NCI-H2171 treated with DMSO at 0.1 percent for 48 hours (cell line): ENCODE results near the gene TFDP1.
A peak's percentile ranks its signal among the peaks of the same experiment; 100 is the strongest.
"Not testable (repeated sequence)": the region's sequence is repeated elsewhere in the genome, so short reads cannot be mapped to it uniquely, and the experiment has no call there.

Experiments used
- DNase-seq: peaks from one replicate; lab custom pipeline; 2025; lab: John Stamatoyannopoulos, UW

The TFDP1 gene

GRCh38 chr13:113550453-113550852 is 34.1 kb upstream of the TFDP1 start:
- DNase-seq: no peak

DNA sequence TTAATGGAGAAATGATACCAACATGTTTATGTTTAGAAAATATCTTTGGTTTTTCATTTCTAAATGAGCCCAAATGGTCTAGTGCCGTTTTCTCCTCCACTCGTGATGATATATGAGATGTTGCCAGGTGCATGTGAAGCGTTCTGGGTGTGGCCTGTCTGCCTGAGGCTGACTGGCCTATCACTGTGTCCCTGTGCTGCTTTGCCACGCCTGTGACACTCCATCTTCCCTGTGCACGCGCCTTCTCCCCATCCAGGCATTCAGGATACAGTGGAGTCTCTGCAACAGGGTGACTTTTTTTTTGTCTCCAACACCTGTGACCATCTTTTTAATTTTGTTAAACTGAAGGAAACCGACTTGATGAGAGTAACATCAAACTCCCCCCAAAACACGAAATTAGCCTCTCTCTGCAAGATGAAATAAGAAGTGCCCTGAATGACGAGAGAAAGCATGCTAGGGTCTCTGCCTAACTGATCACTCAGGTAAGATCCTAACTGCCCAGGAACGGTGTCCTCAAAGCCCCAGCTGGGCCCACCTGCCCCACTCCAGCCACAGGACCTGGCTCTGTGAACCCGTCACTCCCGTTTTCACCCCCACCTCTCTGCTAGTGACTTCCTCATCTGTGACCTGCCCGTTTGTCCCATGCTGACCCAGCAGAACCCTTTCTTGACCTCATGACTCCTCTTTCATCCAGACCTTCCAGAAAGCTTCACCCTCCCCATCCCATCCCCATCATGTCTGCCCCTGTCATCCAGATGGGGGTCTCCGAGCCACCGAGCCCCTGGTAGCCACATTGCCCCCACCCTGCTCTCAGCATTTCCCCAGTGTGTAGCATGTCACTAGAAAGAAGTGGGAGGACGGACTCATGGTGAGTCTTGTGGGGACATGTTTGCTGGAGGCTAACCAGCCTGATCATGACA is 33.2 kb upstream of the TFDP1 start:
- DNase-seq: peak; percentile 88

DNA sequence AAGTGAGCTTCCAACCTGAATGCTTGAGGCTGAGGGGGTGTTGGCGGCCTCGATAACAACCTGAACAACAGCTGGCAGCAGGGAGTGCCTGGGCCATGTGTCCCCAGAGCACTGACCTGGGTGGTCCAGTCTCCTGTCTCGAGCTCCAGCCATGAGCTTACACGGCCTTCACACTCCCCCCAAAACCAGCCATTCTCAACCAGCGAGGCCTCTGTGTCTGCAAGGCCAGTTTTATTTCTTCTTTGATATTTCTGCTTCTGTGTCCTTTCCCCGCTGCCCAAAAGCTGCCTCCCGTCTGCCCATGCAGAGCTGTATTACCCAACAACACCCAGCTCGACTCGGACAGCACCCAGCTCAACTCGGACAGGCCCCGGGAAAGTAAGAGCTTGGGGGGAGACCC is 32.5 kb upstream of the TFDP1 start:
- DNase-seq: no peak

DNA sequence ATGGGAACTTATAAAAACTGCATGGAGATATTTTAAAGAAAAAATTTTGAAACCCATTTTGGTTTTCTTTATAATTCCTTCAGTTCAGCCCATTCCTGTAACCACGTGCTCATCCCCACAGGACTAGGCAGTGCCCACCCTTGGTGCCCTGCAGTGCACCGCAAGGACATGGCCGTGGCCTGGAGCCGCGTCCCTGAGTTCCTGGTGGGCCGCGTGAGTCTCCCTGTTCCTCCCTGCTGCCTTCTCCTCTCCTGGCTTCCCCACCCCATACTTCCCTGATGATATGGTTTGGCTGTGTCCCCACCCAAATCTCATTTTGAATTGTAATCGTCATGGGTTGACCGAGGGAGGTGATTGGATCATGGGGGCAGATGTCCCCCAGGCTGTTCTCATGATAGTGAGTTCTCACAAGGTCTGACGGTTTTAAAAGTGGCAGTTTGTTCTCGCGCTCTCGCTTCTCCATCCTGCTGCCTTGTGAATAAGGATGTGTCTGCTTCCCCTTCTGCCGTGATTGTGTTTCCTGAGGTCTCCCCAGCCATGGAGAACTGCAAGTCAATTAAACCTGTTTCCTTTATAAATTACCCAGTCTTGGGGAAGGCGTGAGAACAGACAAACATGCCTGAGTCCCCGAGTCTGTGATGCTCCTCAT is 31.6 kb upstream of the TFDP1 start:
- no peak for DNase-seq

- no peak for DNase-seq
These were observed 30.8 kb upstream of the TFDP1 start for GRCh38 chr13:113553511-113554332.

- DNase-seq: no peak
These were observed 30.2 kb upstream of the TFDP1 start for GRCh38 chr13:113554333-113554700.

GRCh38 chr13:113555141-113555540 is 29.4 kb upstream of the TFDP1 start:
- no peak for DNase-seq

GRCh38 chr13:113557013-113557412 is 27.5 kb upstream of the TFDP1 start:
- DNase-seq: no peak

- no peak for DNase-seq
These were observed 26.1 kb upstream of the TFDP1 start for GRCh38 chr13:113558461-113558860.

GRCh38 chr13:113559061-113559460 is 25.5 kb upstream of the TFDP1 start:
- no peak for DNase-seq

DNA sequence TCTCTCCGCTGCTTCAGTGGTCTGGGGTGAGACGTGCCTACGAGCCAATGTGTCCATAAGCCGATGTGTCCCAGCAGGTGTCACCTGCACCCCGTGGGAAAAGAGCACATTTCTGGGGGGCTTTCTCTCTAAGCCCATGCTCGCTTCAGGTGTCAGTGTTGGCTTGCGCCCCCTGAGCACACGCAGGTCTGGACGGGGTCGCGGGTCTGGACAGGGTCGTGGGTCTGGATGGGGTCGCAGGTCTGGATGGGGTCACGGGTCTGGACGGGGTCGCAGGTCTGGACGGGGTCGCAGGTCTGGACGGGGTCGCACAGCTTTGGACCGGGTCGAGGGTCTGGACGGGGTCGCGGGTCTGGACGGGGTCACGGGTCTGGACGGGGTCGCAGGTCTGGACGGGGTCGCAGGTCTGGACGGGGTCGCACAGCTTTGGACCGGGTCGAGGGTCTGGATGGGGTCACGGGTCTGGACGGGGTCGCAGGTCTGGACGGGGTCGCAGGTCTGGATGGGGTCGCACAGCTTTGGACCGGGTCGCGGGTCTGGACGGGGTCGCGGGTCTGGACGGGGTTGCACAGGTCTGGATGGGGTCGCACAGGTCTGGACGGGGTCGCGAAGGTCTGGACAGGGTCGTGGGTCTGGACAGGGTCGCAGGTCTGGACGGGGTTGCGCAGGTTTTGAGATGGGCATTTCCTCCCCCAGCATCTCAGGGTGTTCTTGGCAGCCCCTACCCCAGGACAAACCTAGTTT is 24.5 kb upstream of the TFDP1 start:
- no peak for DNase-seq

DNA sequence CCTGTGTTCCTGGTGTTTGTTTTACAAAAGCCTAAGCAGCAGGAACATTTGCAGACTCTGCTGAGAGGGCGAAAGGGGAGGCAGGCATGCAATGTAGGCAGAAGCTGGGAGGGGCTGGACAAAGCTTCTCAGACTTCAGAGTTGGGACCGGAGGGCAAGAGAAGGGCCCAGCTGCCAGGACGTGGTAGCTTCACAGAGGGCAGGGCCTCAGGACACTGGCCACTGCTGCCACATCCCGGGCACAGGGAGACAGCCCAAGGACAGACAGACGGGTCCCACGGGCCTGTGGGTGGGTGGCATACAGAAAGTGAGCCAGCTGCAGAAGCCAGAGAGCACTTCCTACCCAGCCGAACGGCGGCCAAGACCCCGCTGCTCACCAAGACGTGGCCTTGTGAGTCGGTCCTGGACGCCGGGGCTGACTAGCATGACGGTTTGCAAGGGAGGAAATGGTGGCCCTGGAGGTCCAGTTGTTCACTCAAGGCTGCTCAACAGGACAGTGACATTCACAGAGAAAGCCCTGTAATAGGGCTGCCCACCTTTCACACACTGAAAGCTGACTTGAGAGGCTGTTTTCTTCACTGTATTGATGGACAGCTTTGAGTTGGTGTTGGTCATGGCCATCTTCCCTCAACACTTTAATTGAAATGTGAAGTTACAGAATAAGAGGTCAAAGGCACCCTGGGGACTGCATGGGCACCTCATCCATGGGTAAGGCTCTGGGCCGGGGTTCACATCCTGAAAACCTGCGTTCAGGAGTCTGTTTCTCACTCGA is 23.7 kb upstream of the TFDP1 start:
- no peak for DNase-seq

DNA sequence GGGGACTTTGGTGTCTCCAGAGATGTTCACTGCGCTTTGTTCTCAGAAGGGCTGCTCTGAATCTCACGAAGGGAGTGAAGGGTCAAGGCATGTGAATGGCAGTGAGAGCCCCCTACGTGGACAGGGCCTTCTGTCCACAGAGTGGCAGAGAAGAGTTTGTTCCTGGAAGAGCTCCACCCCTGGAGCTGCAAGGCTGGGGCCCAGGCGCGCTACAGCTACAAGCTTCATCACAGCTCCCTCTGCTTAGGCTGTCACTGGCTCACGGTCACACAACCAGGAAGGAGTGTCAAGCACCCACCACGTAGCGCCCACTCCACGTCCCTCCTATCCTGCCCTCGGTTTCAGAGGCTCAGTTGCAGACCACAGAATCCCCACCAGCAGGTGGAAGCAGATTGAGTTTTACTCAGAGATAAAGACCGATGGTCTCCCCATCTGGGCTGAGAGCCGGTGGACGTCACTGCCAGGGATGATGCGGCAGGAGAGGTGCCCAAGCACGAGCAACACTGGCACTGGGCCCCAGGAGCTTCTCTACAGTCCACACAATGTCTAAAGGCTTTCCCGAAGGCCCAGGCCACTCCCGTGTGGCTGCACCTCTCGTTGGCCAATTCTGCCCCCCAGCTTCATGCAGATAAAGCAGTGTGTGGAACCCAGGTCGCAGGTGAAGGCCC is 23.0 kb upstream of the TFDP1 start:
- DNase-seq: no peak

GRCh38 chr13:113562085-113562749 is 22.3 kb upstream of the TFDP1 start:
- peak; percentile 72 for DNase-seq

- no peak for DNase-seq
These were observed 21.7 kb upstream of the TFDP1 start for GRCh38 chr13:113562844-113563243.

DNA sequence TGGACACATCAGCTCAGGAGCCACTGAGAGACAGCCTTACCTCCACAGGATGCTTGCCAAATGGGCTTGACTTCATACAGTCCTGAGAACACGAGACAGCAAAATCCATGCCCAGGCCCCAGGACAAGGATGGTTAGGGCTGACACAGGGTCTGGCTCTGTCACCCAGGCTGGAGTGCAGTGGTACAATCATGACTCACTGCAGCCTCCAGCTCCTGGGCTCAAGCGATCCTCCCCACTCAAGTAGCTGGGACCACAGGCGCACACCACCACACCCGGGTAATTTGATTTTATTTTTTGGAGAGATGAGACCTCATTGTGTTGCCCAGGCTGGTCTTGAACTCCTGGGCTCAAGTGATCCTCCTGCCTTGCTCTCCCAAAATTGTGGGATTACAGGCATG is 21.0 kb upstream of the TFDP1 start:
- not testable (repeated sequence) for DNase-seq

GRCh38 chr13:113564331-113565023 is 20.1 kb upstream of the TFDP1 start:
- no peak for DNase-seq

GRCh38 chr13:113565526-113566226 is 18.9 kb upstream of the TFDP1 start:
- DNase-seq: no peak

GRCh38 chr13:113566227-113566561 is 18.4 kb upstream of the TFDP1 start:
- no peak for DNase-seq
